ENCODE measurements around the gene ARHGEF9.

Gene ARHGEF9

GRCh38 chrX:63750811-63751210 is 34.2 kb downstream of the ARHGEF9 start:
- H3K9ac ChIP-seq = no peak overlapping the region
- H4K20me1 ChIP-seq = 0 out of 2 replicates have a peak, but pooled peaks cover 24% of the 10 kb centered on the region
- H3K4me3 ChIP-seq = no peak overlapping the region
- no peaks in the 10 kb centered on the region for H3K36me3 ChIP-seq
- no peak for TF ChIP-seq Cebpa-rat (IDR thresholded peaks at IDR 0.05)
- no peaks in the 10 kb centered on the region for H3K9me3 ChIP-seq
- H3K27ac ChIP-seq = no peak overlapping the region
- peaks cover 28% of the 10 kb centered on the region for H3K27me3 ChIP-seq
- no peak overlapping the region for H3K4me2 ChIP-seq
- peaks cover 40% of the 10 kb centered on the region for H3K4me1 ChIP-seq

GRCh38 chrX:63747331-63747730 is 37.7 kb downstream of the ARHGEF9 start:
- Histone ChIP-seq H3K27me3 (peaks cover 22% of the 10 kb centered on the region), H3K4me1 (peaks cover 46% of the 10 kb centered on the region), H3K4me2 (0 out of 2 replicates have a peak overlapping the region, but pooled peaks have one; percentile 16), H3K4me3 (no peak overlapping the region), H3K9me3 (no peaks in the 10 kb centered on the region), H3K27ac (no peak overlapping the region), H3K9ac (no peak overlapping the region), H4K20me1 (peaks cover 37% of the 10 kb centered on the region; the same call in 1 of the 2 replicates), H3K36me3 (no peaks in the 10 kb centered on the region)
- TF ChIP-seq Cebpa-rat (IDR thresholded peaks at IDR 0.05) = no peak

- TF ChIP-seq Cebpa-rat (IDR thresholded peaks at IDR 0.05) = no peak
- H4K20me1 ChIP-seq = peaks cover 37% of the 10 kb centered on the region; the same call in 1 of the 2 replicates
- H3K4me3 ChIP-seq = no peak overlapping the region
- no peak overlapping the region for H3K4me2 ChIP-seq
- H3K27me3 ChIP-seq = peaks cover 22% of the 10 kb centered on the region
- no peaks in the 10 kb centered on the region for H3K36me3 ChIP-seq
- H3K9ac ChIP-seq = no peak overlapping the region
- peaks cover 46% of the 10 kb centered on the region for H3K4me1 ChIP-seq
- H3K9me3 ChIP-seq = no peaks in the 10 kb centered on the region
- H3K27ac ChIP-seq = no peak overlapping the region
Observed at GRCh38 chrX:63746715-63747114, 38.3 kb downstream of the ARHGEF9 start.

GRCh38 chrX:63746278-63746677 is 38.7 kb downstream of the ARHGEF9 start:
- no peak overlapping the region for H3K27ac ChIP-seq
- H3K27me3 ChIP-seq = peaks cover 22% of the 10 kb centered on the region
- H3K4me1 ChIP-seq = peaks cover 46% of the 10 kb centered on the region
- H3K9ac ChIP-seq = no peak overlapping the region
- peaks cover 36% of the 10 kb centered on the region; the same call in 1 of the 2 replicates for H4K20me1 ChIP-seq
- no peaks in the 10 kb centered on the region for H3K36me3 ChIP-seq
- no peak overlapping the region for H3K4me3 ChIP-seq
- H3K4me2 ChIP-seq = no peak overlapping the region
- no peaks in the 10 kb centered on the region for H3K9me3 ChIP-seq
- no peak for TF ChIP-seq Cebpa-rat (IDR thresholded peaks at IDR 0.05)

- Histone ChIP-seq H3K4me3 (no peak overlapping the region), H3K4me2 (peak overlapping the region; percentile 42), H3K9me3 (no peaks in the 10 kb centered on the region)
Observed at GRCh38 chrX:63744850-63745394, 40.1 kb downstream of the ARHGEF9 start.

GRCh38 chrX:63743596-63743995 is 41.4 kb downstream of the ARHGEF9 start:
- no peak overlapping the region for H3K9ac ChIP-seq
- H3K4me1 ChIP-seq = peaks cover 51% of the 10 kb centered on the region
- no peaks in the 10 kb centered on the region for H3K36me3 ChIP-seq
- no peak overlapping the region for H3K27ac ChIP-seq
- no peak for TF ChIP-seq Cebpa-rat (IDR thresholded peaks at IDR 0.05)
- 0 out of 2 replicates have a peak overlapping the region, but pooled peaks have one; percentile 42 for H3K4me2 ChIP-seq
- H3K9me3 ChIP-seq = no peaks in the 10 kb centered on the region
- 0 out of 2 replicates have a peak, but pooled peaks cover 3% of the 10 kb centered on the region for H3K27me3 ChIP-seq
- H3K4me3 ChIP-seq = no peak overlapping the region
- peaks cover 24% of the 10 kb centered on the region; the same call in 1 of the 2 replicates for H4K20me1 ChIP-seq

More at GRCh38 chrX:63744850-63745394, 40.1 kb downstream of the ARHGEF9 start:
- no peak overlapping the region for H3K27ac ChIP-seq
- H3K9ac ChIP-seq = no peak overlapping the region
- H3K4me1 ChIP-seq = peaks cover 46% of the 10 kb centered on the region
- peaks cover 11% of the 10 kb centered on the region; the same call in 1 of the 2 replicates for H3K27me3 ChIP-seq
- no peak for TF ChIP-seq Cebpa-rat (IDR thresholded peaks at IDR 0.05)
- peaks cover 29% of the 10 kb centered on the region; the same call in 1 of the 2 replicates for H4K20me1 ChIP-seq
- no peaks in the 10 kb centered on the region for H3K36me3 ChIP-seq

- TF ChIP-seq Cebpa-rat (IDR thresholded peaks at IDR 0.05) = no peak
- Histone ChIP-seq H3K27ac (no peak overlapping the region), H3K4me3 (no peak overlapping the region), H3K4me1 (peaks cover 36% of the 10 kb centered on the region), H3K9me3 (no peaks in the 10 kb centered on the region), H3K27me3 (no peaks in the 10 kb centered on the region), H3K9ac (no peak overlapping the region), H3K36me3 (no peaks in the 10 kb centered on the region), H3K4me2 (no peak overlapping the region), H4K20me1 (peaks cover 9% of the 10 kb centered on the region; the same call in 1 of the 2 replicates)
Observed at GRCh38 chrX:63740382-63740781, 44.6 kb downstream of the ARHGEF9 start.

GRCh38 chrX:63739885-63740284 is 45.1 kb downstream of the ARHGEF9 start:
- H3K27ac ChIP-seq = no peak overlapping the region
- peaks cover 31% of the 10 kb centered on the region for H3K4me1 ChIP-seq
- no peaks in the 10 kb centered on the region for H3K9me3 ChIP-seq
- no peaks in the 10 kb centered on the region for H3K27me3 ChIP-seq
- TF ChIP-seq Cebpa-rat (IDR thresholded peaks at IDR 0.05) = no peak
- H3K4me3 ChIP-seq = no peak overlapping the region
- H3K4me2 ChIP-seq = no peak overlapping the region
- no peak overlapping the region for H3K9ac ChIP-seq
- peaks cover 4% of the 10 kb centered on the region; the same call in 1 of the 2 replicates for H4K20me1 ChIP-seq
- no peaks in the 10 kb centered on the region for H3K36me3 ChIP-seq

- H4K20me1 ChIP-seq = no peaks in the 10 kb centered on the region; the same call in 1 of the 2 replicates
- no peak overlapping the region for H3K9ac ChIP-seq
- H3K27ac ChIP-seq = no peak overlapping the region
- peaks cover 19% of the 10 kb centered on the region for H3K4me1 ChIP-seq
- H3K9me3 ChIP-seq = no peaks in the 10 kb centered on the region
- no peak overlapping the region for H3K4me2 ChIP-seq
- no peak for TF ChIP-seq Cebpa-rat (IDR thresholded peaks at IDR 0.05)
- no peaks in the 10 kb centered on the region for H3K27me3 ChIP-seq
- no peaks in the 10 kb centered on the region for H3K36me3 ChIP-seq
- H3K4me3 ChIP-seq = no peak overlapping the region
Observed at GRCh38 chrX:63738696-63739095, 46.3 kb downstream of the ARHGEF9 start.

GRCh38 chrX:63737131-63737921 is 47.7 kb downstream of the ARHGEF9 start:
- Histone ChIP-seq H3K9ac (no peak overlapping the region), H3K4me1 (peaks cover 14% of the 10 kb centered on the region), H3K9me3 (no peaks in the 10 kb centered on the region), H3K4me3 (no peak overlapping the region), H3K27ac (no peak overlapping the region), H3K36me3 (no peaks in the 10 kb centered on the region), H3K27me3 (no peaks in the 10 kb centered on the region), H4K20me1 (no peaks in the 10 kb centered on the region; the same call in 1 of the 2 replicates), H3K4me2 (no peak overlapping the region)
- no peak for TF ChIP-seq Cebpa-rat (IDR thresholded peaks at IDR 0.05)

Measured in BLaER1 (cell line).